OCI-LY7 (cell line): ENCODE results near the gene SLC8A1.

Experiments used
- EZH2phosphoT487 ChIP-seq: fragments of 200-600 bp; sonication (generic); IDR thresholded peaks from 2 replicates; pipeline ENCODE4 v1.6.1; 2018; ENCODE audit warnings: low read depth, borderline replicate concordance, mild to moderate bottlenecking, mixed run types, antibody characterized with exemption, low read length, moderate library complexity, mixed read lengths
- TF ChIP-seq, protein P1 (sequence below): fragments of 200-600 bp; sonication (generic); conservative IDR thresholded peaks from 2 replicates; pipeline ENCODE4 v1.5.1; 2014; ENCODE audit warnings: mild to moderate bottlenecking, antibody characterized with exemption, low read length, moderate library complexity, mixed read lengths

DNA sequence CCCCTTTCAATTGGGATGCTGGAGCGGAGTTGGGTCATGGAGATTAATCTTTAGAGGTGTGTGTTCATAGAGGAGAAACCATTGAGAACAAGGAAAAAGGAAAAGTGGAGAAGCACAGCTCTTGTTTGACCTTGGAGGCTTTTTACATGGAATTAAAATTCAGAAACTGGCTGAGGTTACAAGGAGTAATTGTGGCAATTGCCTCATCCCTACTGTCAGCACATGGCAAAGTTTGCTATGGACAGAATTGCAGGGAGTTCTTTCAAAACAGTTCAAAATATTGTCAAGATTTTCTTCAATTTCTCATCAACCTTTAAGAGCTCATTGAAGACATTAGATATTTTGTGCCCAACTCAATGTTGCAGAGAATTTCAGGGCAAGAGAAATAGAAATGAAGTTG, 232.7 kb downstream of the SLC8A1 start:
- TF ChIP-seq, protein P1, sequence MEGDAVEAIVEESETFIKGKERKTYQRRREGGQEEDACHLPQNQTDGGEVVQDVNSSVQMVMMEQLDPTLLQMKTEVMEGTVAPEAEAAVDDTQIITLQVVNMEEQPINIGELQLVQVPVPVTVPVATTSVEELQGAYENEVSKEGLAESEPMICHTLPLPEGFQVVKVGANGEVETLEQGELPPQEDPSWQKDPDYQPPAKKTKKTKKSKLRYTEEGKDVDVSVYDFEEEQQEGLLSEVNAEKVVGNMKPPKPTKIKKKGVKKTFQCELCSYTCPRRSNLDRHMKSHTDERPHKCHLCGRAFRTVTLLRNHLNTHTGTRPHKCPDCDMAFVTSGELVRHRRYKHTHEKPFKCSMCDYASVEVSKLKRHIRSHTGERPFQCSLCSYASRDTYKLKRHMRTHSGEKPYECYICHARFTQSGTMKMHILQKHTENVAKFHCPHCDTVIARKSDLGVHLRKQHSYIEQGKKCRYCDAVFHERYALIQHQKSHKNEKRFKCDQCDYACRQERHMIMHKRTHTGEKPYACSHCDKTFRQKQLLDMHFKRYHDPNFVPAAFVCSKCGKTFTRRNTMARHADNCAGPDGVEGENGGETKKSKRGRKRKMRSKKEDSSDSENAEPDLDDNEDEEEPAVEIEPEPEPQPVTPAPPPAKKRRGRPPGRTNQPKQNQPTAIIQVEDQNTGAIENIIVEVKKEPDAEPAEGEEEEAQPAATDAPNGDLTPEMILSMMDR, result no peak
- TF ChIP-seq EZH2phosphoT487, result no peak
